GM21381 (cell line): ENCODE measurements around the gene TANC1.

ENCODE experiments used
- ATAC-seq: cut with Tn5 transposase; IDR thresholded peaks from one replicate; pipeline ENCODE4 v1.9.1; 2021; ENCODE audit warnings: mild to moderate bottlenecking, moderate library complexity; ENCODE audit not compliant: unreplicated experiment

Gene TANC1

GRCh38 chr2:159109517-159109916, 141.1 kb downstream of the TANC1 start:
- no peak for ATAC-seq

GRCh38 chr2:159110784-159111183, 142.3 kb downstream of the TANC1 start:
- no peak for ATAC-seq

GRCh38 chr2:159111346-159111927, 143.0 kb downstream of the TANC1 start:
- ATAC-seq: no peak

- no peak for ATAC-seq
Measured at GRCh38 chr2:159114835-159115234, 146.4 kb downstream of the TANC1 start.

GRCh38 chr2:159116922-159117321, 148.5 kb downstream of the TANC1 start:
- ATAC-seq: no peak

GRCh38 chr2:159117658-159118057, 149.2 kb downstream of the TANC1 start:
- no peak for ATAC-seq

- peak; percentile 87 for ATAC-seq
Measured at GRCh38 chr2:159118115-159118858, 149.8 kb downstream of the TANC1 start.

- no peak for ATAC-seq
Measured at GRCh38 chr2:159118859-159119500, 150.5 kb downstream of the TANC1 start.

- ATAC-seq: no peak
Measured at GRCh38 chr2:159119652-159120257, 151.3 kb downstream of the TANC1 start.

GRCh38 chr2:159123786-159124185, 155.3 kb downstream of the TANC1 start:
- ATAC-seq: no peak

- ATAC-seq: no peak
Measured at GRCh38 chr2:159124441-159124911, 156.0 kb downstream of the TANC1 start.

GRCh38 chr2:159124931-159125467, 156.6 kb downstream of the TANC1 start:
- ATAC-seq: no peak

GRCh38 chr2:159125858-159126257, 157.4 kb downstream of the TANC1 start:
- ATAC-seq: no peak

GRCh38 chr2:159126432-159127022, 158.1 kb downstream of the TANC1 start:
- ATAC-seq: no peak

GRCh38 chr2:159128191-159128590, 159.8 kb downstream of the TANC1 start:
- no peak for ATAC-seq

GRCh38 chr2:159129269-159129668, 160.8 kb downstream of the TANC1 start:
- ATAC-seq: no peak

- ATAC-seq: no peak
Measured at GRCh38 chr2:159129824-159130223, 161.4 kb downstream of the TANC1 start.

GRCh38 chr2:159130302-159130701, 161.9 kb downstream of the TANC1 start:
- ATAC-seq: no peak

GRCh38 chr2:159131267-159131913, 162.9 kb downstream of the TANC1 start:
- no peak for ATAC-seq

- no peak for ATAC-seq
Measured at GRCh38 chr2:159131914-159132281, 163.5 kb downstream of the TANC1 start.

GRCh38 chr2:159133797-159134196, 165.4 kb downstream of the TANC1 start:
- ATAC-seq: no peak
